NCI-H2029 (cell line): ENCODE measurements around the gene SEMA3C.

Experiments used
- DNase-seq: peaks from one replicate; lab custom pipeline; 2025; lab: John Stamatoyannopoulos, UW

Gene SEMA3C

GRCh38 chr7:80823057-80823456, 95.8 kb downstream of the SEMA3C start:
- no peak for DNase-seq

GRCh38 chr7:80821771-80822319, 97.0 kb downstream of the SEMA3C start:
- DNase-seq: no peak

GRCh38 chr7:80819503-80819902, 99.3 kb downstream of the SEMA3C start:
- no peak for DNase-seq

- no peak for DNase-seq
Observed at GRCh38 chr7:80818181-80818580, 100.7 kb downstream of the SEMA3C start.

GRCh38 chr7:80816806-80817205, 102.0 kb downstream of the SEMA3C start:
- no peak for DNase-seq

GRCh38 chr7:80815733-80816132, 103.1 kb downstream of the SEMA3C start:
- DNase-seq: no peak

GRCh38 chr7:80809545-80809944, 109.3 kb downstream of the SEMA3C start:
- DNase-seq: no peak

GRCh38 chr7:80807166-80807900, 111.5 kb downstream of the SEMA3C start:
- DNase-seq: no peak

GRCh38 chr7:80806663-80807062, 112.2 kb downstream of the SEMA3C start:
- no peak for DNase-seq

- no peak for DNase-seq
Observed at GRCh38 chr7:80804589-80804988, 114.3 kb downstream of the SEMA3C start.

GRCh38 chr7:80802527-80802926, 116.3 kb downstream of the SEMA3C start:
- no peak for DNase-seq

GRCh38 chr7:80794631-80795573, 123.9 kb downstream of the SEMA3C start:
- no peak for DNase-seq

GRCh38 chr7:80791509-80791929, 127.3 kb downstream of the SEMA3C start:
- DNase-seq: no peak

GRCh38 chr7:80790877-80791276, 128.0 kb downstream of the SEMA3C start:
- no peak for DNase-seq

GRCh38 chr7:80787721-80788120, 131.1 kb downstream of the SEMA3C start:
- no peak for DNase-seq

GRCh38 chr7:80785961-80786536, 132.8 kb downstream of the SEMA3C start:
- DNase-seq: no peak

- no peak for DNase-seq
Observed at GRCh38 chr7:80785276-80785675, 133.6 kb downstream of the SEMA3C start.

GRCh38 chr7:80783678-80784327, 135.0 kb downstream of the SEMA3C start:
- DNase-seq: no peak

GRCh38 chr7:80783186-80783677, 135.6 kb downstream of the SEMA3C start:
- no peak for DNase-seq

- DNase-seq: no peak
Observed at GRCh38 chr7:80781561-80781979, 137.3 kb downstream of the SEMA3C start.

GRCh38 chr7:80781146-80781545, 137.7 kb downstream of the SEMA3C start:
- DNase-seq: no peak

GRCh38 chr7:80779456-80779855, 139.4 kb downstream of the SEMA3C start:
- no peak for DNase-seq
